NCI-H2196 (cell line): ENCODE results near the gene CCNY.

Experiments used
- DNase-seq: peaks from one replicate; lab custom pipeline; 2025; ENCODE audit not compliant: unreplicated experiment; lab: John Stamatoyannopoulos, UW

The CCNY gene

DNA sequence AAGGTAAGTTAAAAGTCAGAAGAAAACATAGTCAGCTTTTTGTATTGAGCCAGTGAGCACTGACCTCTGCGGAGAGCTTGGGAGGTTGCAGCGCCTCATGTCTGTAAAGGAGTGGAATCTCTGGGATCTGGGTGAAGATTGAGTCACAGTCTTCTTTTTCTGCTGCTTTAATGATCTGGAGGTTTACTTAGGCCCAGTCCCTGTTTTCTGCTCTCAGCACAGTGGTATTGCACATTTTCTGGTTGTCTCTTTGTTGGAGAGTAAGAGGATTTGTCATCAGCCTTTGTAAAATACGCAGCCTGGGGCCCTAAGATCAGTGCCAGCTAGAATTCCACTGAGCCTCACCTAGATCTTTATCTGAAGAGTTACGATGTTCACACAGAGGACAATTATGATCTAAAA lies 210.5 kb downstream of the CCNY start:
- no peak for DNase-seq

DNA sequence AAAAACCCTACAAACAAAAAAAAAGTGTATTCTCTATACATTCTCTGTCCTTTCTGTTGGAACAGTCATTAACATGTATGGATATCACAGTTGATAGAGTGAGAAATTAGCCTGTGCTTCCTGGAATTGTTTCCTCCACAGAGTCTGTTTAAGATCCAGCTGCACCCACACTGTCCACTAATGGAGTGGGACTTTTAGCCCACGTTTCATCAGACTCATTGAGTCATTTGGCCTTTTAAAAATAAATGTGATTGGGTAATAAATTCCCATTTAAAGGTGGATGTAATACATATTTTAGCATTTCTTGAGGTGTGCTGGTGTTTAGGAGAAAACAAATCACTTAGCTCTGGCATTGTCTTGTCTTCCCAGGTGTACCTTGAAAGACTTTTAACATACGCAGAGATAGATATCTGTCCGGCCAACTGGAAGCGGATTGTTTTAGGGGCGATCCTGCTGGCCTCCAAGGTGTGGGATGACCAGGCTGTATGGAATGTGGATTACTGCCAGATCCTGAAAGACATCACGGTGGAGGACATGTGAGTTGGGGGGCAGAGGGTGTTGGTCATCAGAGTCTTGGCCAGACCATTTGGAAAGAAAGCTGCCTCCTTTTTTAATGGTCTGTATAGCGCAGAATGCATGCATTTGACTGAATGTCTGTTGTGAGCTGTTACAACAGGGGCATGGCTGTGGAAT lies 216.5 kb downstream of the CCNY start:
- DNase-seq = no peak

- no peak for DNase-seq
Measured at GRCh38 chr10:35554036-35554435, 217.7 kb downstream of the CCNY start.

DNA sequence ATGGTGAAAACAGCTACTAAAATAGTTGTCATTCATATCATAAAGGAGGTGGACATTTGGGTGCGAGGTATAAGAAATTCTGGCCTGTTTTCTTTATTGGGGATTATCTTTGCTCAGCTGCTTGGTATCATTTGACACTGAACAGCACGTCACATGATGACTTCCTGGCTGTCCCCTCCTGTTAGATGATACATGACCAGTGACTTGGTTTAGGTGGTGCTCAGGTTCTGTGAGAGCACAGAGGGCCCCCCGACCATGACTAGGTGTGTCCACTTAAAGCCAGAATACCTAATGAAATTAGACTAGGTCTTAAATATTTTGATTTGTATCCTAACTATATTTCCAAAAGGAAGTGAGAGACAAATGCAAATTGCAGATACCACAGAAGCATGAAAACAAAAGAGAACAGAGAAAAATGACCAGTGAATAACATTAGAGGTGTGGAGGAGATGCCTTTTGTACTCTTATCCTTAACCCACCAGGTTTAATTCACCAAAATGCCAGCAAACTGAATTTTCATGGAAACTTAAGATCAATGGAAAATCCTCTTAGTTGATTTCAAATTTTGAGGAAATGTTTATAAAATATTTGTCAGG lies 218.2 kb downstream of the CCNY start:
- no peak for DNase-seq

- no peak for DNase-seq
Measured at GRCh38 chr10:35555962-35556930, 219.9 kb downstream of the CCNY start.

DNA sequence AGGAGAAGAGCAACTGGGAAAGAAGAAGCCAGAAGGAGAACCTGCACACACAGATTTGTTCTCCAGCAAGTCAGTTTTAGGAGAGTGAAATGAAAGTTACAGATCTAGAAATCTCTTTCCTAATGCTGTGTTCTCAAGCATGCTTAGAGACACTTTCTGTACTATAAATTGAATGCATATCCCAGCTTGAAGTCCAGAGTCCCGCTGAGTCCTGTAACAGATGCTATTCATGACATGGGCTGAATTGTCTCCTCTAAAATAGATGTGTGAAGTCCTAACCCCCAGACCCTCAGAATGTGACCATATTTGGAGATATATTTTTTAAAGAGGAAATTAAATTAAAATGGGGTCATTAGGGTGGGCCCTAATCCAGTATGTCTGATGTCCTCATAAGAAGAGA lies 222.0 kb downstream of the CCNY start:
- no peak for DNase-seq

DNA sequence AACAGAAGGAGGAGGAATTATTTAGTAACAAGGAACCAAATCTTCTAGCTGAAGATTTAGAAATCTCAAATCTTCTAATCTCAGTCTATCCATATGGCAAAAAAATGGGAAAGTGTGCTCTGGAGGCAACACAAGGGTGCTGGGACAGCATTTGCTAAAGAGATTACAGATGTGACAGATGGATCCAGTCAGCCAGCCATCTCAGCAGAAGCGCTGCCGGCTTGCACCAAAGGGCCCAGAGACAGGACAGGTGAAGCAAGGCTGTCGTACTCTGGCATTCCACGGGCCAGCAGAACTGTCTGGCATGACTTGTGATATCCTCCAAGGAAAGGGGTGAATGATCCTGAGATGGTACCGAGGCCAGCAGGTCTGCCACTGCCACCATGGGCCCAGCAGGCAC lies 223.1 kb downstream of the CCNY start:
- DNase-seq = no peak

GRCh38 chr10:35561715-35562114 lies 225.4 kb downstream of the CCNY start:
- no peak for DNase-seq

DNA sequence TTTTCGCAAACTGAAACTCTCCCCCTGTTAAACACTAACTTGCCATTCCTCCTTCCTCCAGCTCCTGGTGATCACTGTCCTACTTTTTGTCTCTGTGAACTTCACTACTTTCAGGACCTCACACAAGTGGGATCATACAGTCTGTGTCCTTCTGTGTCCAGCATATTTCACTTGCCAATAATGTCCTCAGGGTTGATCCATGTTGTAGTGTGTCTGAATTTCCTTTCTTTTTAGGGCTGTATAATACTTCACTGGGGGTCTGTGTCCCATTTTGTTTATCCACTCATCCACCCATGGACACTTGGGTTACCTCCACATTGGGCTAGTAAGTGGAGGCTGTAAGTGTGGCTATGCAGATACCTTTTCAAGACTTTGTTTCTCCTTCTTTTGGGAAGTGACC lies 226.1 kb downstream of the CCNY start:
- no peak for DNase-seq

GRCh38 chr10:35563261-35563891 lies 227.1 kb downstream of the CCNY start:
- peak; percentile 47 for DNase-seq

GRCh38 chr10:35564341-35564968 lies 228.1 kb downstream of the CCNY start:
- DNase-seq = no peak

- DNase-seq = no peak
Measured at GRCh38 chr10:35565602-35566081, 229.3 kb downstream of the CCNY start.

- DNase-seq = no peak
Measured at GRCh38 chr10:35567951-35568350, 231.6 kb downstream of the CCNY start.

GRCh38 chr10:35568483-35569015 lies 232.2 kb downstream of the CCNY start:
- DNase-seq = no peak

DNA sequence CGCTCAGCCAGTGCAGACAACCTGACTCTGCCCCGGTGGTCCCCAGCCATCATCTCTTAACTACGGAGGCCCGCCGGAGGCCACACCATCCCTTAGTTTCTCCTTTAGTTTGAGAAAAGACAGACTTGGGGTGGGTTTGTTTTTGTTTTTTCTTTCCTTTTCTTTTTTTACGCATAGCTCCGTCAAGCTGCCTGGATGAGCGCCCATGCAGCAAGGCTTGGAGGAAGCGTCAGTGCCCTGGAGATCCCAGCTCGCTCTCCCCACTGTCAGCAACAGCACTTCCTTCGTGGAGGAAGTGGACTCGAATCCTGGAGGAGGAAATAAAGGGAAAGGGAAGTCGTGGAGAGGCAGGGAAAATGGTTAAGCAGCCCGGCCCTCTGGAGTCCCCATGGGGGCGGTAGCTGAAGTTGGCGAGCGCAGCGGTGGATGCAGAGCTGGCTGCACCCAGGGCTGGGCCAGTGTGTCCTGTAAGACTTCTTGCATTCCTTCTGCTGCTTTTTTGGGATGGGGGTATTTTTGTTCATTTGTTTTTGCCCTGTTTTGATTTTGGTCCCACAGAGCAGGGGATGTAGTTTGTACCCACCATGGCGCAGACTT lies 232.9 kb downstream of the CCNY start:
- DNase-seq = no peak

DNA sequence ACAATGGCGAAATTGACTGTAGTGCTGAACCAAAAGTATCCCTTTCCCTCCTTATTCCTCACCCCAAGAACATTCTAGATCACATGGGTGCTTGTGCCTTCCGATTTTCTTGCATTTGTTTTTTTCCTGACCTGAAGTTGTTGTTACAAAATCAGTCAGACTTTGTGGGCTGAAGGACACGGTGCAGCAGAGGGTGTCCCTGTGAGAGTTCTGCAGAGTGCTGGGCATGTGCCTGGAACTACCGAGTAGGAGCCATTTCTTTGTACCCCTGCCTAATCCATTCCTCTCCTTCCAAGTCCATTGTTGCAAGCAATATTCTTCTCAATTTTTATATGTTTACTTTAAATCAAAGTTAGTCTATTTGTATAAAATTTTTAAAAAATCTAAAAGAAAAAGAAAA lies 233.5 kb downstream of the CCNY start:
- DNase-seq = no peak

- no peak for DNase-seq
Measured at GRCh38 chr10:35570397-35570796, 234.1 kb downstream of the CCNY start.

- no peak for DNase-seq
Measured at GRCh38 chr10:35572583-35572982, 236.3 kb downstream of the CCNY start.

DNA sequence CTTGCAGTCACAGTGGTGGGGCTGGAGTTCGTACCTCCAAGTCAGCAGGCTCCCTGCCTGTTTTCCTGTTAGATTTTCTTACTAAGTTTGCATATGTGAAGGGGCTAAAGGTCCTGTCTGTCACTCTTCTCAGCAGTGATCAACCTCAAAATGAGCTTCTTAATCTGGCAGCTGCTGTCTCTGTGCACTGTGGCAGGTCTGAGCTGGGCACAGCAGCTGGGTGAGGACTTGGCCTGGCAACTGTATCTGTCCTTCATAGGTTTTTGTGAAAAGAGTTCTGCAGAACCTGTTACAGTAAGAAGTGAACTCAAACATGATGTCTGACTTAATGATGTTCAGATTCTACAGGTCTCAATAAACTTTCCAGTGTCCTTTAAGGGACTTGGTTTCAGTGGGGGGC lies 237.5 kb downstream of the CCNY start:
- no peak for DNase-seq

GRCh38 chr10:35574924-35575352 lies 238.6 kb downstream of the CCNY start:
- DNase-seq = no peak
